ENCODE measurements around the gene TRPC6.
"Not testable (repeated sequence)": the region's sequence is repeated elsewhere in the genome, so short reads cannot be mapped to it uniquely, and the experiment has no call there.

The TRPC6 gene

DNA sequence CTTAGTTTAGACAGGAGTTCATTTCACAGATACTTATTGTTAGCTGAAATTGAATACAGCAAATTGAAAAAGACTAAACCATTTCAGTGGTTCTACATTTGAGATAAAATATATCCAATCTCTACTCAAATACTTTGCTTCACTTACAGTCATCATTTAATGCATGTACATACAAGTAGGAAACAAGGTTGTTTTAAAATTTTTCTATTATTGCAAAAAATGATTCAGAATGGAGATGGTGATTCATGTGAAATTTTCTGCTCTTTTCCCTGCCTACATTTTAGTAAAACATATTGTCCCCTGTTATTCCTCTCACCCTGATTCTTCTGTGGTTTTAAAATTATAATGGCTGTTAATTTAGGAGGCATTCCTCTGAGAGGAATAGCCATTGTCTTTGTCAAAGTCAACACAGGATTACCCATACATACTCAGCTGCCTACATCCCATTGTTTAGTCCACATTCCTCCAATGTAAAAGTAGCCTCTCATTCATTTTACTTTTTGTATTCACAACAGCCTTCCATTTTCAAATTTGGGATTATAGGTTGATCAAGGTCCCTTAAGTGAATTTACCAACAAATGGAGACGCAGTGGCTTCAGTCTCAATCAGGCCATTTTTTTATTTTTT lies 60.1 kb downstream of the TRPC6 start:
- no peak overlapping the region for H3K27ac ChIP-seq
- no peak overlapping the region for H3K4me3 ChIP-seq

DNA sequence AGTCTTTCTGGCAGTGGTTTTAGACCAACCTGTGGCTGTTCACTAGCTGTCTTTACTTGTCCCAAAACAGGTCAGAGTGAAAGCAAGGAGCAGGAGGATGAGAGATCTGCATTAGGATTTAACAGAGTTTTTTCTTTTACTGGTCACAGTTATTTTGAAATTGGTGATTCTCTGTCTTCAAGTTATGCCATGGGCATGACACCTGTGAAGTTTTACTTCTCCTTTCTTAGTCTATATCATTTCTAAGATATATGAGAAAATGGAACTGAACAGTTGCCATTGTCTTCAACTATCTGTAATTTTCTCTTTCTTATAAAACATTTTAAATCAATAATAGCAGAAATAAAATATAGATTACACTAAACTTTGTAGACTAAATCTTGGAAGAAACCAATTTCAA lies 60.6 kb downstream of the TRPC6 start:
- Histone ChIP-seq H3K4me3 (no peak overlapping the region), H3K27ac (no peak overlapping the region)

DNA sequence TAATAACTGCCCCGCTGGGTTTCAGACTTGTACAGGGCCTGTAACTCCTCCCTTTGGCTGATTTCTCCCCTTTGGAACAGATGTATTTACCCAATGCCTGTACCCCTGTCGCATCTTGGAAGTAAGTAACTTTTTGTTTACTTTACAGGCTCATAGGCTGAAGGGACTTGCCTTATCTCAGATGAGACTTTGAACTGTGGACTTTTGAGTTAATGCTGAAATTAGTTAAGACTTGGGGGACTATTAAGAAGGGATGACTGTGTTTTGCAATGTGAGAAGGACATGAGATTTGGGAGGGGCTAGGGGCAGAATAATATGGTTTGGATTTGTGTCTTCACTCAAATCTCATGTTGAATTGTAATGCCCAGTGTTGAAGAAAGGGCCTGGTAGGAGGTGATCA lies 62.0 kb downstream of the TRPC6 start:
- Histone ChIP-seq H3K4me3 (no peak overlapping the region), H3K27ac (no peak overlapping the region)

DNA sequence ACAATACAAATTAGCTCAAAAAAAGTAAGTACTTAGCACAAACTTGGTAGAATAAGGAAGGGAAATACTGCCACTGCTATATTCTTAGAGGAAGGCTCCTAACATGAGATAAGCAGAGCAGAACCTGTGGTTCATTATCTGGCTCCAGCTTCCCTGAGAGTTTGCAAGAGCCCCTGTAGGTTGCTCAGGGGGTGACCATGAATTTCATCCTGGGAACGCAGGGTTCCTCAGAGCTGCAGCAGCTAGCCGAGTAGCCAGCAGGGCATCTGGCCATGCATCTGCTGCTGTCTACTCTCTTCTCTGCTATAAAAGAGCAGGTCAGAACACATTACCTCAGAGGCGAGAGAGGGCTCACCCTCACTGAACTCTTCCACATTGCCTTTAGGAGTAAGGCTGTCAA lies 67.3 kb downstream of the TRPC6 start:
- no peak overlapping the region for H3K4me3 ChIP-seq
- no peak overlapping the region for H3K27ac ChIP-seq

DNA sequence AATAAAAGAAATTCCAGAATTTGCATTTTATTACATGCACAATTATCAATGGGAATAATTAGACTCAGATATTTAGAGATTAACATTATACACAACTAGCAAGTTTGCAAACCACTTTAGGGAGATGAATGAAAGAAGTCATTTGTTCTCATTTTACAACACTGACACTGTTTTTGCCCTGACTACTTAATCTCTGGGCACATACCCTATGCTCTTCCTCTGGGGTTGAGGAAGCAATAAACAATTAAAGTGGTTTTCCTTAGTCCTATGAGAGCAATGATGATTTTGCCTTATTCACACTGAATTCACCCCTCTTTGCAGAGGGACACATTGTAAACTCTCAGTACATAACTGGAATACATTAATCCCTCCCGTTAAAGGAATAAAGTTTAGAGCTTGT lies 72.7 kb downstream of the TRPC6 start:
- H3K27ac ChIP-seq: no peak overlapping the region
- no peak overlapping the region for H3K4me3 ChIP-seq

DNA sequence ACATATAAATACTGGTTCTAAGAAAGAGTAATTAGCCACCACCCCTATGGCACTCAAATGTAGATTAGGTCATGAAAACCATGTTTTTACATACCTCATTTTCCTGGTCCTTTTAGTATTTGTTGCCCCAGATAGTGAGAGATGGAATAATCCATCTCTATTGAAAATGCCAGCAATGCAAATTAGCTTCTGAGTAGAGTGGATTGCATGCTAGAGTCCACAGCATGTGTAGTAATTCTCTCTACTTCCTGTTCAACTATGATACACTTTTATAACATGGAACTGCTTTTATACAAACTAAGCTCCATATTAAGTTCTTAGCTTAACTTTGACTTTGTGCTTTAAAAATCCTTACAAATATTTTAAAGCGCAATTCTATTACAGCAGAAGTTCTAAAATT lies 73.2 kb downstream of the TRPC6 start:
- H3K27ac ChIP-seq: no peak overlapping the region
- no peak overlapping the region for H3K4me3 ChIP-seq

DNA sequence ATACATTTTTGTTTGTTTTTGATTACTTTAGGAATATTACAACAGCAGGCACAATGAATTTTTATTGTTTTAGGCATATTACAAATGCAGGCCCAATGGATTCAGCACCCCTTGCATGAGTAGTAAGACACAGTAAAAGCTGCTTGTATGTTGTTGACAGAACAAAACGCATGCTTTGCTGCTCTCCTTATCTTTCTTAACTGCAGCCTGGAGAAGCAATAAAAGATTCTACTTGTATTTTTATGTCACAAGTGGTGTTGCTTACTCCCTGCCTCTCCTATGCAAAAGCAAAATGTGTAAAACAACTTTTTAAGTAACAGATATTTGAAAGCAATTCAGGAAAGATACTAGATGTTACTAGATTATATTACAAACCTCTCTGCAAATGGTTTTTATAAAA lies 73.9 kb downstream of the TRPC6 start:
- Histone ChIP-seq H3K27ac (no peak overlapping the region), H3K4me3 (no peak overlapping the region)

DNA sequence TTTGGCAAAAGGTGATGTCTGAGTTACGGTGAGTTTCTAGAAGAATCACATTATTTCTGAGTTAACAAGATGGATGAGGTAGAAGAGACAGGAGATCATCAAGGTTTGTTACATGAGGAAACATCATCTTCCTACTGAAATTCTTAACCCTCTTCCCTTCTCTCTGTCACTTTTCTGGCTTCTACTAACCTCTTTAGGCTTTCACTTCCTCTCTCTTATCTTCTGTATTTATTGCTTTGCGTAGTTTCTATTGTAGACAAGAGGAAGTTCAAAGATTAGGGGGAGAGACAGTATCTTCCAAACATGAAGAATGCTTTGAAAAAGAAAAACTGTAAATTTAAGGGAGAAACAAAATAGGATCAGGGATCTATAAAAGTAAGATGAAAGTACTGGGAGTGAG lies 75.4 kb downstream of the TRPC6 start:
- no peak overlapping the region for H3K27ac ChIP-seq

DNA sequence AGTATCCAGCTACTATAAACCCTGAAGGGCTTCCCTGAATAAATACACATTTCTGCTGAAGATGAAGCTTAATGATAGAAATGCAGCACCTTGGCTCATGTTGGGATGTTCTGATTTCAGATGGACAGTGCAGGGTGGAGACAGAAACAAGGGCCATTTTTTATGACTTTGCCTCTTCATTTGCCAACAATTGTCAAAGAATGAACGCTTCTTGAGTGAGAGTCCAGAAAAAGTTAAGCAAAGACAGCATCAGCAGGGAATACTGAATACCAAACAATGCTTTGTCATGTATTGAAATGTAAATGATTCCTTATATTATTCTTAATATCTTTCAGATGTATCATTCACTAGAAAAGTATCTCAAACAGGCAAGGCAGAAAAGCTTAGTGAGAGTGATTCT lies 84.9 kb downstream of the TRPC6 start:
- H3K4me3 ChIP-seq: no peak overlapping the region
- H3K27ac ChIP-seq: no peak overlapping the region

More for the DNA sequence above, 75.4 kb downstream of the TRPC6 start:
- no peak overlapping the region for H3K4me3 ChIP-seq

DNA sequence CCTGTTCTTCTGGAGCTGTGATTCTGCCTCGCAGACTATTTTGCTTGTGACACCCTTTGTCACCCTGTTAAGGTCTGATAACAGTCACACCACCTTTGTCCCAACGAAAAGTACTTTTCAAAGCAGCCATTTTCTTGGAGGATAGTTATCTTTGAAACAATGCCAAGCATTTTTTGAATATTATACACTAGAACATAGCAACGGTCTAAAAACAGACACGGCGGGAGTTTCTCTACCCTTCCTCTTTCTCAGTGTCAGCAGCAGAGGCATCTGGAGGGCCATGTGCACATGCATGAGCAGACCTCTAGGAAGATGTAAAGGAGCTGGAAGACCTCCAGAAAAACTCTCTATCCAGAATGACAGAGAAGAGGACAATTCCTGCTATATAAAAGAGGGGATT lies 86.5 kb downstream of the TRPC6 start:
- H3K27ac ChIP-seq: no peak overlapping the region
- H3K4me3 ChIP-seq: no peak overlapping the region

DNA sequence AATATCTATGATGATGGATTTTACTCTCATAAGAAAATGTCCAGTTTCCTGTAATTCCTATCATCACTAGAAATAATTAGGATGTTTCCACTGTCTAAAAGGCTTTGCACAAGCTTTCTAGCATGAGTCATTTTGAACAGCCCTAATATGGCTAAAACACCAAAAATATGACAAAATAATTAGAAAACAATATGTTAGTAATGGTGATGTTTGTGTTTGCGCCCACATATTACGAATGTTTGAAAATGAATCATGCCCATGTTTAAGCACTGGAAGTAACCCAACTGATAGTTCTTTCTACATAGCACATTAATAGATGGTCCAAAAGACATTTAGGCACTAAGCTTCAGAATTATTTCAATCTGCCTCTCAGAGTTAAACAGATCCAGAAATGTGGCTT lies 96.0 kb downstream of the TRPC6 start:
- H3K4me3 ChIP-seq: no peak overlapping the region
- peak overlapping the region in 3 of 21 experiments; percentile 15 to 43 (median 22) for H3K27ac ChIP-seq

DNA sequence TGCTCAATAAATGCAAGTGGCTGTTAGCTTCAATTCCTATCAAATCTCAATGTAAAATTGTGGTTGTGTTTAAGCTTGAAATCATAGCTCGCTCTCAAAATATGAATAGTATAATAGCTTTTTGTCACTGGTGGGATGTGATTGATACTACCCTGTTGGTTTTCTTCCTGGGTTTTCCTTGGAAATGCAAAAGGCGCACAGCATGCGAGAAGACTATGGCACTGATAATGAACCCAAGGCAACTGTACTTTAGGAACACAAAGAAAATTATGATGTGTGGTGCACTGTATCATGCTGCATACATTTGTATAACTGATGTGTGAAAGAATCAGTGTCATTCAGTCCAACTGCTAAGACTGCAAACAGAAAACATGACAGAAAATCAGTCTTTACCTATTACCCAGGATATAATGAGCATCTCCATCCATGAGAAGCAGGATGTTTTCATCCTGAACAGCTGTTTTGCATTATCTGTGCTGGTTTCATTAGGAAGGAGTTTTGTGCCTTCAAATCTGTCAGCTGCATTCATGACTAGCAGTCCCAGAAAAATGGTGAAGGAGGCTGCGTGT lies 101.2 kb downstream of the TRPC6 start:
- Histone ChIP-seq H3K27ac (no peak overlapping the region), H3K4me3 (no peak overlapping the region)

DNA sequence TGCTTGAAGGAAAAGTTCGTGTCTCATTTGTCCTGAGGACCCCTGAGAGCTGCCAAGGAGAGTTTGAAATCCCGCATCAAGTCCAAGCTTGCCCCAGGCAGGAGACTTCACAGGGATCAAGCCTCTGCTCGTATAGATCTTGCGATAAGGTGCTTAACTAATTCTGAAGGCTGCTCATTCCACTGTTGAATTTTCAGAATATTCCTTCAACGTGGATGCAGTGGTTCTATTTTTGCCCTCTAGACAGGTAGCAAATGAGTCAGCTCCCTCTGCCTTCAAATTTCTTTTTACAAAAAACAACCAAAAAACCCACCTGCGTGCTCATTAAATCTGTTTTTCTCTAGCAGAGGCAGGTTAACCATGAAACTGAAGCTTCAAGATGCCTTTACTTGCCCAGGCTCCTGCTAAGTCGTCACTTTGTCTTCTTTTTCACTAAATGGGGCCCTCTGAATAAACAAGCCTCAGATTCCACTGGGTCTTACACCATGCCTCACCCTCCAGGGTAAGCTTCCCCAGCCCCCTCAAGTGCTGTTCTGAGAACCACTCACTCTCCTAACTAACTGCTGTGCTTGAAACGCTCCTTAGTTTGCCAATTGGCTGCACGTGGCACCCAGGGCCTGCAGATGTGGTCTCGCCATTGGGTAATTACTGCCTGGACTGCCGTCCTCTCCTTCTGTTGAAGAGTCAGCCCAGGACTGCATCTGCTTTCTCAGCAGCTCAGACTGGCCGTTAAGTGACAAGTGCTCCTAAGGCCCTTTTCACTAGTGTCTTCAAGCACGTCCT lies 105.0 kb downstream of the TRPC6 start:
- Histone ChIP-seq H3K27ac (peak overlapping the region in 2 of 21 experiments; percentile 31 to 74), H3K4me3 (no peak overlapping the region)

DNA sequence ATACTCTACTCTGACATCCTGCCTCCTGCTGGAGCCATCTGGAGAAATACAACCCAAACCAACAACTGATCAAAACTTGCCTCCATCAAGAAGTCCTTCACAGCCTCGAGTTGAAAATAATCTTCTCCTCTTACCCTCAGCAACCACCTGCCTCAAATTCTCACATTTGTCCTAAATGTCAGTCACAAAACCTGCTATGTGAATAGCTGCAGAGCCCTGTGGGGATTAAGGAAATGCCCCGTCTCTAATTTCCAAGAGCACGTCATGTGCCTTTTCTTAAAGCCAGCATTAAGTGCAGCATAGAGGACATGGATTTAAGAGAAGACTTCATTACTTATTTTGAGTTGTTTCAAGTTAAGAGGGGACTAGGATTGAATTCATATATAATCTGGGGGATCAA lies 105.9 kb downstream of the TRPC6 start:
- no peak overlapping the region for H3K27ac ChIP-seq
- H3K4me3 ChIP-seq: no peak overlapping the region

DNA sequence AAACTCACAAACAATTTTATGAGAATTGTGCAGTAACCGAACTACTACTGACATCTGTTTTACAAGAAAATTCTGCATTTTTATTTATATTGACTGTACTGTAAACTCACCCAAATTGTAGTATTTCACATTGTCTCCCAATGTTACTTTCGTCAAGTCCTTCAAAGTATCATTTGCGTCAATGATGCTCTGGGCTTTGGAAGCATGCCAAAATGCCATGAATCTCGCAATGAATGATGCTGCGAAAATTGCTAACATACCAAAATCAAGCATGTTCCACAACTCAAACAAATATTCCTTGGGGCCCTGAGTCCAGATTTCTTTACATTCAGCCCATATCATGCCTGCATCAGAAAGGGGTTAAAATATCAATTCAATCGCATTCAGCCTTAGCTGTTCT lies 107.6 kb downstream of the TRPC6 start:
- H3K27ac ChIP-seq: no peak overlapping the region
- H3K4me3 ChIP-seq: no peak overlapping the region

DNA sequence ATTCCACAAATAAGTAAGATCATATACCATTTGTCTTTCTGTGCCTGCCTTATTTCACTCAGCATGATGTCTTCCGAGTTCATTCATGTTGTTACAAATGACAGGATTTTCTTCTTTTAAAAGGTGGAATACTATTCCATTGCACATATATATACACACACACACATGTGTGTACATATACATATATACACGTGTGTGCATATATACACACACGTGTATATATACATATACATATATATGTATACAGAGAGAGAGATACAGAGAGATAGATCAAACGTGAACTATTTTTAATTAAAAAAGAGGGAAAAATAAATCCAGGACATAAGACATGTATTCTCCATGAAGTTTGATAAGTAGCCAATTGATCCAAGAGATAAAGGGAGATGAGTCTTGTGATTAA lies 108.1 kb downstream of the TRPC6 start:
- no peak overlapping the region for H3K27ac ChIP-seq
- H3K4me3 ChIP-seq: no peak overlapping the region

DNA sequence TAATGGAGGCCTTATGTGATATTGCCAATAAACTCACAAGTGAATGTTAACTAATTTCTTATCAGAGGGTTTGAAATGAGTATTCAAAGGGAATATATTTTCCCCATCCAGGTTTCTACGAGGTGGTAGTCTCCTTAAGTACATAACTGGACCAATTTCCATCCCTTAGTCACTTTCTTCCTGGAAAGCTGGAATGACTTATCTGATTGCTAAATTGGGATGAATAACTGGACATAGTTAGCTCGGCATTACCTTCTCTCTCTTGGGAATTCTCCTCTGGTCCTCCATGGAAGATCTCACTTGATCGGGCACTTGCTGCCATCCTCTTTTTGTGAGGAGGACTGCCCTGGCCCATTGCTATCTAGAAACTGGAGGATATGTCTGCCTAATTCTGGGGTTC lies 109.1 kb downstream of the TRPC6 start:
- no peak overlapping the region for H3K4me3 ChIP-seq
- H3K27ac ChIP-seq: no peak overlapping the region

DNA sequence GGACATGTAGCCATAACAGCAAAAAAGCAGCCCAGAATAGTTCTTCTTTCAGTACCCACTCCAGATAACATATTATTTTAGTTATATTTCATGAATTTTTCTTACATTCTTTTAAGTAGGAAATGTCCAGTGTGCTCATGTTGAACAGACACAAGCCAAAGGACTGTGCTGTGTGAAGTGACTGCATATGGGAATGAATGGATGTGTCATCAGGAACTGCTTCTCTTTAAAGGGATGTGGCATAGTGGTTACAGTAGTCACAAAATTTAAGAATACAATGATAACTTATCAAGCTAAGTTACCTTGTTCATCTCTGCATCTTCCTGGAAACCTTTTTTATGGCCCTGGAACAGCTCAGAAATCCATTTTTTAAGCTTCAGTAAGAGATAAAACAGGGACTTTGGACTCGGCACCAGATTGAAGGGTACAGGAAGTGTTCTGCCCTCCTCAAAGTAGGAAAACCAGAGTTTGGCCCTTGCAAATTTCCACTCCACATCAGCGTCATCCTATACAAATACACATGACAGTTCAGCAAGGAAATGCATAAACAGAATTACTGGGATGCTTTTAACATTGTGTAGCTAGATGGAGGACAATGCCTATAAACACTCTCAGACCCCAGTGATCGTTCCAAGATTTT lies 112.8 kb downstream of the TRPC6 start:
- H3K27ac ChIP-seq: no peak overlapping the region
- H3K4me3 ChIP-seq: no peak overlapping the region

DNA sequence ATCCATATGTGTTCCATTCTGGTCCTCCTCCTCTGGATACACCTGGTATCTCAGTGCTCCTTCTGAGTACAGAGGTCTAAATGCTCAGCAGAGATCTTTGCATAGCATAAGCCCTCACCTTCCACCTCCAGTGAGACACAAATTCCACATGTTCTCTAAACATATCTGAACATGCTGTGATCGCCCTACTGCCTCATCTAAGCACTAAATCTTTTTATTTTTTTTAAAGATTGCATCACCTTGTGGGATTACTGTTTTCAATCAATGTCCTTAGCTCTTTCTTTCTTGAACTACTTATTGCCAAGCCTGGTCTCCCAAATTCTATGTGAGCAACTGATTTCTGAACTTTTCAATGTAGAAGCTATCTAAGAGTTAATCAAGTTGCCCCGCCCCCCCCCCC lies 113.4 kb downstream of the TRPC6 start:
- Histone ChIP-seq H3K4me3 (no peak overlapping the region), H3K27ac (no peak overlapping the region)

DNA sequence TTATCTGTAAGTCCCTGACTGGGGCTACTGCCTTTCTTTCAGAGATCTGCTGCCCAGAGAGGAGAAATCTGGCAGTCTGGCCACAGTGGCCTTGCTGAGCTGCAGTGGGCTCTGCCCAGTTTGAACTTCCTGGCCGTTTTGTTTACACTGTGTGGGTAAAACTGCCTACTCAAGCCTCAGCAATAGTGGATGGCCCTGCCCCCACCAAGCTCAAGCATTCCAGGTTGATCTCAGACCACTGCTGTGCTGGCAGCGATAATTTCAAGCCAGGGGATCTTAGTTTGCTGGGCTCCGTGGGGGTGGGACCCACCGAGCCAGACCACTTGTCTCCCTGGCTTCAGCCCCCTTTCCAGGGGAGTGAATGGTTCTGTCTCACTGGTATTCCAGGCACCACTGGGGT lies 117.5 kb downstream of the TRPC6 start:
- Histone ChIP-seq H3K27ac (no peak overlapping the region), H3K4me3 (no peak overlapping the region)

DNA sequence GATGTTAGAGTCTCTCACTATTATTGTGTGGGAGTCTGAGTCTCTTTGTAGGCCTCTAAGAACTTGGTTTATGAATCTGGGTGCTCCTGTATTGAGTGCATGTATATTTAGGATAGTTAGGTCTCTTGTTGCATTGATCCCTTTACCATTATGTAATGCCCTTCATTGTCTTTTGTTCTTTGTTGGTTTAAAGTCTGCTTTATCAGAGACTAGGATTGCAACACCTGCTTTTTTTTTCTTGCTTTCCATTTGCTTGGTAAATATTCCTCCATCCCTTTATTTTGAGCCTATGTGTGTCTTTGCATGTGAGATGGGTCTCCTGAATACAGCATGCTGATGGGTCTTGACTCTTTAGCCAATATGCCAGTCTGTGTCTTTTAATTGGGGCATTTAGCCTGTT lies 119.4 kb downstream of the TRPC6 start:
- H3K4me3 ChIP-seq, H3K27ac ChIP-seq: not testable (repeated sequence)
